HG02884 (cell line): ENCODE data around the gene ITPR1.
A peak's percentile ranks its signal among the peaks of the same experiment; 100 is the strongest.
"Not testable (repeated sequence)": the region's sequence is repeated elsewhere in the genome, so short reads cannot be mapped to it uniquely, and the experiment has no call there.

Experiments used
- ATAC-seq: cut with Tn5 transposase; IDR thresholded peaks from one replicate; pipeline ENCODE4 v1.9.1; 2021; ENCODE audit warnings: mild to moderate bottlenecking, moderate library complexity; ENCODE audit not compliant: unreplicated experiment

Gene ITPR1

GRCh38 chr3:4493014-4493940, at the start of gene ITPR1:
Gene ITPR1 (plus strand): TSS chr3:4493348. CDS start chr3:4516492, 23,144 bp downstream.
- ATAC-seq: peak; percentile 86

- ATAC-seq: no peak
Observed at GRCh38 chr3:4447295-4447999, 45.7 kb upstream of the ITPR1 start.

- ATAC-seq: no peak
Observed at GRCh38 chr3:4448187-4448586, 45.0 kb upstream of the ITPR1 start.

GRCh38 chr3:4449043-4449805, 43.9 kb upstream of the ITPR1 start:
- ATAC-seq: no peak

GRCh38 chr3:4454142-4454541, 39.0 kb upstream of the ITPR1 start:
- no peak for ATAC-seq

GRCh38 chr3:4456780-4457179, 36.4 kb upstream of the ITPR1 start:
- ATAC-seq: not testable (repeated sequence)

- ATAC-seq: no peak
Observed at GRCh38 chr3:4458961-4459360, 34.2 kb upstream of the ITPR1 start.

GRCh38 chr3:4460334-4460733, 32.8 kb upstream of the ITPR1 start:
- ATAC-seq: no peak

GRCh38 chr3:4461468-4462090, 31.6 kb upstream of the ITPR1 start:
- no peak for ATAC-seq

- no peak for ATAC-seq
Observed at GRCh38 chr3:4462369-4463040, 30.6 kb upstream of the ITPR1 start.

GRCh38 chr3:4464576-4464975, 28.6 kb upstream of the ITPR1 start:
- no peak for ATAC-seq

- peak; percentile 100 for ATAC-seq
Observed at GRCh38 chr3:4466741-4467521, 26.2 kb upstream of the ITPR1 start, which contains the start of gene SUMF1. Gene SUMF1 (minus strand): TSS chr3:4467269. CDS start chr3:4467245, 24 bp downstream.

- no peak for ATAC-seq
Observed at GRCh38 chr3:4467522-4467867, 25.7 kb upstream of the ITPR1 start.

- ATAC-seq: no peak
Observed at GRCh38 chr3:4471907-4472306, 21.2 kb upstream of the ITPR1 start.

- no peak for ATAC-seq
Observed at GRCh38 chr3:4472312-4472711, 20.8 kb upstream of the ITPR1 start.

- no peak for ATAC-seq
Observed at GRCh38 chr3:4472766-4473165, 20.4 kb upstream of the ITPR1 start.

- ATAC-seq: peak; percentile 84
Observed at GRCh38 chr3:4474683-4475490, 18.3 kb upstream of the ITPR1 start.

GRCh38 chr3:4475804-4476203, 17.3 kb upstream of the ITPR1 start:
- ATAC-seq: no peak

- ATAC-seq: no peak
Observed at GRCh38 chr3:4476496-4476895, 16.7 kb upstream of the ITPR1 start.
